Vagina (tissue), 2 donors: Measurements from ENCODE around the gene TTLL11. TPM values are rescaled to one million over a fixed set of nuclear protein-coding genes. Genes with fewer than 3 reads are reported as not detected.

Source experiments
- DNase-seq, 2 donors: peaks; one replicate each; pipeline ENCODE4 v3.0.0-alpha.2; 2017; ENCODE audit errors: extremely low spot score in 2 of 2
- H3K27ac ChIP-seq: fragments of 200-600 bp; sonication (generic); one replicate; pipeline ENCODE4 v1.5.1; 2019
- H3K27me3 ChIP-seq: fragments of 200-600 bp; sonication (generic); one replicate; pipeline ENCODE4 v1.5.1; 2019
- H3K36me3 ChIP-seq, 2 donors: fragments of 200-600 bp; sonication (generic); one replicate each; pipeline ENCODE4 v1.5.1; 2017 to 2019
- H3K4me1 ChIP-seq: fragments of 200-600 bp; sonication (generic); one replicate; pipeline ENCODE4 v1.5.1; 2019
- H3K4me3 ChIP-seq, 2 donors: fragments of 200-600 bp; sonication (generic); 1 replicate in 1 of 2; 2 replicates in 1 of 2; pipeline ENCODE4 v1.5.1; 2016 to 2019
- H3K9me3 ChIP-seq: fragments of 200-600 bp; sonication (generic); one replicate; pipeline ENCODE4 v1.5.1; 2019
- CTCF ChIP-seq, 3 experiments: fragments of 450-650 bp in 2 of 3; fragments of 200-600 bp in 1 of 3; sonication (generic) in 1 of 3; IDR thresholded peaks; one replicate each; pipeline ENCODE4 v1.5.1; 2017 to 2019; ENCODE audit warnings: antibody characterized with exemption in 3 of 3, mild to moderate bottlenecking in 2 of 3, moderate library complexity in 2 of 3
- POLR2A ChIP-seq, 2 donors: fragments of 450-650 bp; IDR thresholded peaks; one replicate each; pipeline ENCODE4 v1.6.1; 2017; ENCODE audit warnings: antibody characterized with exemption in 2 of 2, mild to moderate bottlenecking in 2 of 2, moderate library complexity in 2 of 2
- POLR2AphosphoS5 ChIP-seq, 2 donors: sonication (generic); formaldehyde crosslinking; IDR thresholded peaks; one replicate each; pipeline ENCODE4 v1.9.0; 2017; ENCODE audit warnings: antibody characterized with exemption in 2 of 2, mild to moderate bottlenecking in 2 of 2, low read depth in 1 of 2; ENCODE audit not compliant: insufficient read depth in 1 of 2
- intact Hi-C: fragments of 100-400 bp; cut with DNase I; formaldehyde crosslinking; loops from one replicate; pipeline ENCODE4 v1.15.1; 2023
- total RNA-seq: library from RNA; depleted of rRNA; stranded (reverse); fragments of >200 nt; gene quantifications from one replicate; pipeline ENCODE4 v1.2.3, GENCODE V29; 2016

The TTLL11 gene
- total RNA-seq, 1 donor from 2014 or later: 11.0 TPM

- TF ChIP-seq CTCF (IDR thresholded peaks at IDR 0.05) (no peak), POLR2AphosphoS5 (IDR thresholded peaks at IDR 0.05; ENCODE audit: insufficient read depth in 1 of 2, low read depth in 1 of 2) (no peak), POLR2A (IDR thresholded peaks at IDR 0.05) (no peak)
- intact Hi-C loops: no loop called here
- no peak for DNase-seq
- H3K27me3 ChIP-seq: no peaks in the 10 kb centered on the region
- peaks cover 8% of the 10 kb centered on the region for H3K4me1 ChIP-seq
- H3K36me3 ChIP-seq: no peaks in the 10 kb centered on the region
- no peak overlapping the region for H3K27ac ChIP-seq
- H3K9me3 ChIP-seq: no peaks in the 10 kb centered on the region
- H3K4me3 ChIP-seq: no peak overlapping the region
These were observed 14.6 kb downstream of the TTLL11 start for GRCh38 chr9:122078557-122078956.

- no peak overlapping the region for H3K27ac ChIP-seq
- TF ChIP-seq POLR2AphosphoS5 (IDR thresholded peaks at IDR 0.05; ENCODE audit: insufficient read depth in 1 of 2, low read depth in 1 of 2) (no peak), POLR2A (IDR thresholded peaks at IDR 0.05) (no peak), CTCF (IDR thresholded peaks at IDR 0.05) (no peak)
- intact Hi-C loops: no loop called here
- no peak overlapping the region for H3K4me3 ChIP-seq
- H3K36me3 ChIP-seq: no peaks in the 10 kb centered on the region
- DNase-seq: no peak
- no peaks in the 10 kb centered on the region for H3K9me3 ChIP-seq
- H3K27me3 ChIP-seq: no peaks in the 10 kb centered on the region
- peaks cover 8% of the 10 kb centered on the region for H3K4me1 ChIP-seq
These were observed 16.3 kb downstream of the TTLL11 start for GRCh38 chr9:122076773-122077172.

GRCh38 chr9:122076117-122076516, 17.0 kb downstream of the TTLL11 start:
- H3K4me1 ChIP-seq: peaks cover 8% of the 10 kb centered on the region
- no peak overlapping the region for H3K4me3 ChIP-seq
- DNase-seq: peak in 1 of 2 donors; percentile 27
- TF ChIP-seq POLR2A (IDR thresholded peaks at IDR 0.05): no peak
- no peak for TF ChIP-seq POLR2AphosphoS5 (IDR thresholded peaks at IDR 0.05; ENCODE audit: insufficient read depth in 1 of 2, low read depth in 1 of 2)
- TF ChIP-seq CTCF (IDR thresholded peaks at IDR 0.05): no peak
- H3K27ac ChIP-seq: no peak overlapping the region
- intact Hi-C loops: no loop called here
- H3K36me3 ChIP-seq: no peaks in the 10 kb centered on the region
- no peaks in the 10 kb centered on the region for H3K9me3 ChIP-seq
- H3K27me3 ChIP-seq: no peaks in the 10 kb centered on the region

GRCh38 chr9:122075135-122076030, 17.7 kb downstream of the TTLL11 start:
- intact Hi-C loops: no loop called here
- no peak overlapping the region for H3K4me3 ChIP-seq
- peaks cover 8% of the 10 kb centered on the region for H3K4me1 ChIP-seq
- no peaks in the 10 kb centered on the region for H3K36me3 ChIP-seq
- peak in 1 of 2 donors; percentile 3 for DNase-seq
- H3K27ac ChIP-seq: no peak overlapping the region
- no peaks in the 10 kb centered on the region for H3K27me3 ChIP-seq
- TF ChIP-seq POLR2AphosphoS5 (IDR thresholded peaks at IDR 0.05; ENCODE audit: insufficient read depth in 1 of 2, low read depth in 1 of 2) (no peak), POLR2A (IDR thresholded peaks at IDR 0.05) (no peak), CTCF (IDR thresholded peaks at IDR 0.05) (no peak)
- H3K9me3 ChIP-seq: no peaks in the 10 kb centered on the region

- Histone ChIP-seq H3K27me3 (no peaks in the 10 kb centered on the region), H3K27ac (no peak overlapping the region), H3K9me3 (no peaks in the 10 kb centered on the region), H3K4me1 (peaks cover 8% of the 10 kb centered on the region), H3K36me3 (no peaks in the 10 kb centered on the region), H3K4me3 (no peak overlapping the region)
- no peak for DNase-seq
- intact Hi-C loops: no loop called here
- TF ChIP-seq POLR2A (IDR thresholded peaks at IDR 0.05) (no peak), POLR2AphosphoS5 (IDR thresholded peaks at IDR 0.05; ENCODE audit: insufficient read depth in 1 of 2, low read depth in 1 of 2) (no peak), CTCF (IDR thresholded peaks at IDR 0.05) (no peak)
These were observed 21.4 kb downstream of the TTLL11 start for GRCh38 chr9:122071715-122072114.
